ENCODE results near the gene XG.
"Not testable (repeated sequence)": the region's sequence is repeated elsewhere in the genome, so short reads cannot be mapped to it uniquely, and the experiment has no call there.

GRCh38 chrX:2764766-2765548 is 13.1 kb downstream of the XG start:
- TF ChIP-seq CTCF, POLR2A (IDR thresholded peaks at IDR 0.05): not testable (repeated sequence)
